ENCODE data around the gene DNAJC4. TPM values are rescaled to one million over a fixed set of nuclear protein-coding genes. Genes with fewer than 3 reads are reported as not detected.

Gene DNAJC4
- total and polyA plus RNA-seq, 9 of the 15 experiments (the other 6 are each of a cell fraction or from before 2014, with no cell fraction given) = 4.0 to 32.6 (median 19.9) TPM

- no peak for TF ChIP-seq CHD7 (IDR thresholded peaks at IDR 0.05; ENCODE audit: low read depth, low read length)
- peak; percentile 32; the same call in 1 of the 2 replicates for TF ChIP-seq FOXO4 (CRISPR knock-in tag; IDR thresholded peaks at IDR 0.05)
- TF ChIP-seq ELK1 (CRISPR knock-in tag; IDR thresholded peaks at IDR 0.05) = no peak
- no peak for TF ChIP-seq PPARD (CRISPR knock-in tag; IDR thresholded peaks at IDR 0.05)
- TF ChIP-seq ZNF3 (CRISPR knock-in tag; IDR thresholded peaks at IDR 0.05) = no peak
- TF ChIP-seq PTRF (tag; IDR thresholded peaks at IDR 0.05) = no peak
- TF ChIP-seq SREBF2 (CRISPR knock-in tag; IDR thresholded peaks at IDR 0.05) = no peak
- no peak for TF ChIP-seq SNAPC5 (CRISPR knock-in tag; IDR thresholded peaks at IDR 0.05)
- TF ChIP-seq ZFPM2 (CRISPR knock-in tag; IDR thresholded peaks at IDR 0.05) = no peak
- no peak for TF ChIP-seq ZBTB26 (CRISPR knock-in tag; IDR thresholded peaks at IDR 0.05)
- TF ChIP-seq SPI1 (IDR thresholded peaks at IDR 0.05; ENCODE audit: borderline replicate concordance, low read depth, low read length) = peak; percentile 90
- no peak for TF ChIP-seq ZNF146 (CRISPR knock-in tag; IDR thresholded peaks at IDR 0.05; ENCODE audit: unreplicated experiment)
Observed at GRCh38 chr11:64207256-64208085, 22.9 kb upstream of the DNAJC4 start (continued).
